OCI-LY3 (cell line): ENCODE results near the gene NFIA.
"Not testable (repeated sequence)": the region's sequence is repeated elsewhere in the genome, so short reads cannot be mapped to it uniquely, and the experiment has no call there.

Experiments used
- H2AFZ ChIP-seq: fragments of 200-600, 300-600 bp; shearing (Covaris generic); 2 replicates; pipeline ENCODE4 v1.6.0; 2014; ENCODE audit warnings: antibody characterized with exemption, low read depth, low read length
- H3K27ac ChIP-seq: fragments of 200-600, 300-600 bp; sonication (generic); 2 replicates; pipeline ENCODE4 v1.5.1; 2014; ENCODE audit warnings: mild to moderate bottlenecking, low read length, moderate library complexity, mixed read lengths
- H3K27me3 ChIP-seq: fragments of 200-600, 300-600 bp; sonication (generic); 2 replicates; pipeline ENCODE4 v1.6.1; 2014; ENCODE audit warnings: low read depth, low read length, mixed read lengths
- H3K36me3 ChIP-seq: fragments of 200-600, 300-600 bp; sonication (generic); replicated peaks from 2 replicates; pipeline ENCODE3; 2014; ENCODE audit warnings: low read depth, low read length, mixed read lengths
- H3K4me1 ChIP-seq: fragments of 300-600, 200-600 bp; sonication (generic); 2 replicates; pipeline ENCODE4 v1.6.1; 2014; ENCODE audit warnings: low read length, mixed read lengths
- H3K4me2 ChIP-seq: fragments of 200-600, 300-600 bp; sonication (generic); 2 replicates; pipeline ENCODE4 v1.6.1; 2014; ENCODE audit warnings: low read length, mixed read lengths
- H3K4me3 ChIP-seq: fragments of 300-600, 200-600 bp; sonication (generic); 2 replicates; pipeline ENCODE4 v1.5.1; 2014; ENCODE audit warnings: antibody characterized with exemption, mild to moderate bottlenecking, low read length, moderate library complexity
- H3K79me2 ChIP-seq: fragments of 300-600, 200-600 bp; shearing (Covaris generic); 2 replicates; pipeline ENCODE4 v1.6.1; 2014; ENCODE audit warnings: mild to moderate bottlenecking, low read length, mixed read lengths
- H3K9ac ChIP-seq: fragments of 300-600, 200-600 bp; shearing (Covaris generic); 2 replicates; pipeline ENCODE4 v1.6.0; 2014; ENCODE audit warnings: mild to moderate bottlenecking, low read length, moderate library complexity
- H3K9me3 ChIP-seq: fragments of 200-600, 300-600 bp; shearing (Covaris generic); 2 replicates; pipeline ENCODE4 v1.6.1; 2014; ENCODE audit warnings: low read length, mixed read lengths; ENCODE audit not compliant: insufficient read depth
- H4K20me1 ChIP-seq: fragments of 200-600, 300-600 bp; sonication (generic); 2 replicates; pipeline ENCODE4 v1.6.1; 2016; ENCODE audit warnings: low read length, mixed read lengths; ENCODE audit not compliant: insufficient read depth
- CTCF ChIP-seq: fragments of 200-600, 300-600 bp; sonication (generic); IDR thresholded peaks from 2 replicates; pipeline ENCODE4 v1.5.1; 2014; ENCODE audit warnings: antibody characterized with exemption, low read length, low read depth
- EZH2phosphoT487 ChIP-seq: fragments of 200-600 bp; shearing (Covaris generic); IDR thresholded peaks from 2 replicates; pipeline ENCODE4 v1.6.1; 2018; ENCODE audit warnings: antibody characterized with exemption, mixed run types, low read depth

Gene NFIA

DNA sequence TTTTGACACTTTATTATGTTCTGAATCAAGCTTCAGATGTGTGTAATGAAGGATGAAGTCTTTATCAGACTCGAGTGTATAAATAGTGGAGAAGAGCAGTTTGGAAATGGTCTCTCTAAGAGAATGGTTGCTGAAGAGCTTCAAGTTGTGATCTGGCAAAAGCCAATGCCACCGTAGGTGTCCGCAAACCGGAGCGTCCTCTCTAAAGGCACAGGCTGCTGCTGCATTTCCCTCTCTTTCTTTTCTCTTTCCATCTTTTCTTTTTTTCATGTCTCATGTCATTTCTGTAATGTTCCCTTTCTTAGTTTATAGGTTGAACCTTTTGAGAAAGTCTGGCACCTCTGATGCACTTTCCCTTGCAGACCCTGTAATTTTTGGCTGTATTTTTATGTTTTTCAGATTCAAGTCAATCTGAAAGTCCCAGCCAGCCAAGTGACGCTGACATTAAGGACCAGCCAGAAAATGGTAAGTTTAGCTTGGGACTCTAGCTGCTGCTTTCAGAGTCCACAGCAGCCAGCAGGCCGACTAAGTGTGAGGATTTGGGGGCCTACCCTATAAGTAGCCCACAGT is 194.8 kb downstream of the NFIA start:
- no peak for TF ChIP-seq CTCF
- TF ChIP-seq EZH2phosphoT487, result no peak
- no peak overlapping the region for H2AFZ ChIP-seq

GRCh38 chr1:61278503-61278902 is 196.1 kb downstream of the NFIA start:
- H3K27ac ChIP-seq, H3K9me3 ChIP-seq, H3K9ac ChIP-seq, H3K4me2 ChIP-seq, H2AFZ ChIP-seq, H3K36me3 ChIP-seq, H4K20me1 ChIP-seq, H3K79me2 ChIP-seq, H3K4me1 ChIP-seq, H3K4me3 ChIP-seq, H3K27me3 ChIP-seq: not testable (repeated sequence)

More for the DNA sequence above, 194.8 kb downstream of the NFIA start:
- no peaks in the 10 kb centered on the region for H3K36me3 ChIP-seq
- no peak overlapping the region for H3K4me3 ChIP-seq
- no peak overlapping the region for H3K9ac ChIP-seq
- H3K79me2 ChIP-seq, result no peaks in the 10 kb centered on the region
- H3K27ac ChIP-seq, result no peak overlapping the region
- no peaks in the 10 kb centered on the region for H4K20me1 ChIP-seq
- H3K4me1 ChIP-seq, result no peaks in the 10 kb centered on the region
- H3K27me3 ChIP-seq, result no peaks in the 10 kb centered on the region
- no peaks in the 10 kb centered on the region for H3K9me3 ChIP-seq
- no peak overlapping the region for H3K4me2 ChIP-seq

DNA sequence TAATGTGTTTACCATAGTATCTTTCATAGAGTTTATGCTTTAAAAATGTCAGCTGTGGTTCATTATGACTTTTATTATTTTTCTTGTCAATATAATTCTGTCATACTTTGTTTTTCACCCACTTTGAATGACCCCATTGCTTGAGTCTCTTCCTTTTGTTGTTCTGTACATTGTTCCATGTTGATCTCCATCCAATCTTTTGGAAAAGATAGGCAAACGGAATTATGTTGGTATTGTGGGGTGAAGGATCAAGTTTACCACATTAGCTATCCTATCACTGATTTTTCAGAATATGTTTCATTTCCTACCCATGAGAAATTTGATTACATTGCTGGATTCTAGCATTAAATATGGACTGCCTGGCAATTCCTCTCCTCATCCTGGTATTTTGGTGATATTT is 196.6 kb downstream of the NFIA start:
- H4K20me1 ChIP-seq, result no peaks in the 10 kb centered on the region
- H3K36me3 ChIP-seq, result no peaks in the 10 kb centered on the region
- H3K4me3 ChIP-seq, result no peak overlapping the region
- H3K4me2 ChIP-seq, result no peak overlapping the region
- H3K9ac ChIP-seq, result no peak overlapping the region
- TF ChIP-seq EZH2phosphoT487 (no peak), CTCF (no peak)
- no peaks in the 10 kb centered on the region for H3K4me1 ChIP-seq
- peaks cover 3% of the 10 kb centered on the region; the same call in 1 of the 2 replicates for H3K27me3 ChIP-seq
- H3K27ac ChIP-seq, result no peak overlapping the region
- H3K79me2 ChIP-seq, result no peaks in the 10 kb centered on the region
- no peak overlapping the region for H2AFZ ChIP-seq
- no peaks in the 10 kb centered on the region for H3K9me3 ChIP-seq

DNA sequence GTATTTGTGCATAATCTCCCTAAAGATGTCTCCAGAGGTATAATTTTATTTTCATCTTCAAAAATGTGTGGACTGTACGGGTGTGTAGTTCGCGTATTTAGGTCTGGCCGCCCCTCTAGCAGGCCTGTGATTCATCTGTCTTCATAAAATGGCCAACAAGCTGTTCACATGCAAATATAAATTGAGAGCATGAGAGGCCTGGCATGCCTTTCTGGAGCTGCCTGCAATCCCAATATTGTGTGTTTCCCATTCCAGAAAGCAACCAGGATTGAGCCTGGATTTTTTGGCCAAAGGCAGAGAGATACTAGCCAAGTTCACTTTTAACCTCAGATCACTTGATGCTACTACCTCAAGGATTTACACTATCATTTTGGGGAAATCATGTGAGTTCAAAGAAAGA is 197.2 kb downstream of the NFIA start:
- Histone ChIP-seq H3K4me1 (no peaks in the 10 kb centered on the region; the same call in 1 of the 2 replicates), H3K79me2 (no peaks in the 10 kb centered on the region), H3K4me2 (no peak overlapping the region), H2AFZ (no peak overlapping the region), H4K20me1 (no peaks in the 10 kb centered on the region), H3K27ac (no peak overlapping the region), H3K36me3 (no peaks in the 10 kb centered on the region), H3K9me3 (no peaks in the 10 kb centered on the region), H3K4me3 (no peak overlapping the region), H3K9ac (no peak overlapping the region), H3K27me3 (peaks cover 3% of the 10 kb centered on the region; the same call in 1 of the 2 replicates)
- TF ChIP-seq EZH2phosphoT487, result no peak
- TF ChIP-seq CTCF, result no peak

GRCh38 chr1:61280452-61280851 is 198.1 kb downstream of the NFIA start:
- Histone ChIP-seq H3K4me2 (no peak overlapping the region), H3K36me3 (no peaks in the 10 kb centered on the region), H3K9ac (no peak overlapping the region), H3K79me2 (no peaks in the 10 kb centered on the region), H3K4me3 (no peak overlapping the region), H3K27ac (no peak overlapping the region), H2AFZ (no peak overlapping the region), H4K20me1 (no peaks in the 10 kb centered on the region), H3K9me3 (no peaks in the 10 kb centered on the region), H3K27me3 (peaks cover 3% of the 10 kb centered on the region; the same call in 1 of the 2 replicates), H3K4me1 (no peaks in the 10 kb centered on the region; the same call in 1 of the 2 replicates)
- TF ChIP-seq EZH2phosphoT487 (no peak), CTCF (no peak)
